Measurements from ENCODE around the gene MS4A5.

Gene MS4A5

GRCh38 chr11:60477035-60477445 is 47.7 kb downstream of the MS4A5 start:
- no peak for TF ChIP-seq CTCF (IDR thresholded peaks at IDR 0.05; ENCODE audit: extremely low read depth, missing control alignments)
- no peak for DNase-seq (ENCODE audit: low spot score)

DNA sequence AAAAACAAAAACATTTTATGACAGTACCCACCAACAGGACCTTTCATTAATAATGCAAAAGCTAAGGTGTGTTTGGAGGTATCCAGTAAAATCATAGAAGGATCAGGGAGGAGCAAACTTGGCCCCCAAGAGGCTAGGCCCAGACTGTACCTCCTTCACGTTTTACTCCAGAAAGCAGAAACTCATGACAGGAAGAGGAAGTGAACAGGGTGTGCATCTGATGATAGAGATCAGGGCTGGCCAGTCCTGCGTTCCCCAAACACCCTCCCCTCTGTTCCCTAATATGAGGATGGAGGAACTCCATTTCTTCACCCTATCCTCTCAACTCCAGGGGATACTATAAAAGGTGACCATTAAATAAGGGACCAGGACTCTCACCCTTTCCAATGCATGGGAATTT is 53.0 kb downstream of the MS4A5 start:
- no peak for DNase-seq (ENCODE audit: low spot score)
- no peak for TF ChIP-seq CTCF (IDR thresholded peaks at IDR 0.05; ENCODE audit: extremely low read depth, missing control alignments)

- peak; percentile 89 for DNase-seq (ENCODE audit: low spot score)
- peak; percentile 87 for TF ChIP-seq CTCF (IDR thresholded peaks at IDR 0.05; ENCODE audit: extremely low read depth, missing control alignments)
Observed at GRCh38 chr11:60485987-60486386, 56.6 kb downstream of the MS4A5 start.

DNA sequence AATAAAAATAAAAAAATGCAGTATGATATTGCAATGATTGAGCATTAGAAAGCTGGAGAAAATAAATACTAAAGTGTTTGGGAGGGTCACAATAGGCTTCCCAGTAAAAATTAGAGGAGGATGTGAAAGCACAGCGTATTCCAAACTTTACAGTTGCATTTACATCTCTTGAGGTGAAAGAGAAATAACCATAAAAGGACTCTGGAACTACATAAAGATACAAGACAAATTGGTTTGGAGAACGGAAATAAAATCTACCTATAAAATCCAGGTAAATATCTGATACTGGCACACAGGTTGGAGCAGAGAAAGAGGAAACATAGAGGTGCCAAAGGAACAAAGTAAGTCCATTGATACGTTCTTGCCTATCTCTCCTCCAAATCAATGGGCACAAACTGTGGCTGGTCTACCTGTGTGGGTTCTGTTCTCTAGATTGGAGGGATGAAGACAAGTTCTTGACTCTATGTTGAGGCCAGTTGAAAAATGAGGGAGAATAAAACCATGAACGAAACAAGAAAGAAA is 63.2 kb downstream of the MS4A5 start, which contains the start of gene MS4A12:
Gene MS4A12, plus strand, starts transcription at position 291 of the 522 bp plus-strand sequence. CDS start 4,541 bp downstream, outside the sequence.
- no peak for TF ChIP-seq CTCF (IDR thresholded peaks at IDR 0.05; ENCODE audit: extremely low read depth, missing control alignments)
- no peak for DNase-seq (ENCODE audit: low spot score)

DNA sequence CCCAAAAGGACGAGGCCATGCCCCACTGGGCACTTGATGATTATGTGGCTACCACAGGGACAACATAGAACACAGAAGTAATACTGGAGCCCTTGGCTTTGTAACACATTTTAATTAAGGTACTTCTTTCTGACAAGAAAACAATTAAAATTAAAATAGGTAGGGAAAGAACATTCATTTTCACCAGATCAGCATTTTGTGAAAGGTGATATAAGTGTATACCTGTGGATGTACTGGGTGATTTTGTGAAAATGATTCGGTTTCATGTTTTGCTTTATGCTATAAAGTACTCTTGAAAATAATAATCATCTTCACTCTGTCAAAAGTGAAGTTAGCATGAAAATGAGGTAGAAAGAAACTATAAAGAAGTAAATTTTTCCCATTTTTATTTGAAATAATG is 64.1 kb downstream of the MS4A5 start:
- no peak for DNase-seq (ENCODE audit: low spot score)
- no peak for TF ChIP-seq CTCF (IDR thresholded peaks at IDR 0.05; ENCODE audit: extremely low read depth, missing control alignments)
